SK-N-DZ (cell line): ENCODE data around the gene LGMN.
"Not testable (repeated sequence)": the region's sequence is repeated elsewhere in the genome, so short reads cannot be mapped to it uniquely, and the experiment has no call there.

ENCODE experiments used
- DNase-seq: peaks from one replicate; pipeline ENCODE4 v3.0.0-alpha.2; 2015; ENCODE audit warnings: low spot score

LGMN gene

DNA sequence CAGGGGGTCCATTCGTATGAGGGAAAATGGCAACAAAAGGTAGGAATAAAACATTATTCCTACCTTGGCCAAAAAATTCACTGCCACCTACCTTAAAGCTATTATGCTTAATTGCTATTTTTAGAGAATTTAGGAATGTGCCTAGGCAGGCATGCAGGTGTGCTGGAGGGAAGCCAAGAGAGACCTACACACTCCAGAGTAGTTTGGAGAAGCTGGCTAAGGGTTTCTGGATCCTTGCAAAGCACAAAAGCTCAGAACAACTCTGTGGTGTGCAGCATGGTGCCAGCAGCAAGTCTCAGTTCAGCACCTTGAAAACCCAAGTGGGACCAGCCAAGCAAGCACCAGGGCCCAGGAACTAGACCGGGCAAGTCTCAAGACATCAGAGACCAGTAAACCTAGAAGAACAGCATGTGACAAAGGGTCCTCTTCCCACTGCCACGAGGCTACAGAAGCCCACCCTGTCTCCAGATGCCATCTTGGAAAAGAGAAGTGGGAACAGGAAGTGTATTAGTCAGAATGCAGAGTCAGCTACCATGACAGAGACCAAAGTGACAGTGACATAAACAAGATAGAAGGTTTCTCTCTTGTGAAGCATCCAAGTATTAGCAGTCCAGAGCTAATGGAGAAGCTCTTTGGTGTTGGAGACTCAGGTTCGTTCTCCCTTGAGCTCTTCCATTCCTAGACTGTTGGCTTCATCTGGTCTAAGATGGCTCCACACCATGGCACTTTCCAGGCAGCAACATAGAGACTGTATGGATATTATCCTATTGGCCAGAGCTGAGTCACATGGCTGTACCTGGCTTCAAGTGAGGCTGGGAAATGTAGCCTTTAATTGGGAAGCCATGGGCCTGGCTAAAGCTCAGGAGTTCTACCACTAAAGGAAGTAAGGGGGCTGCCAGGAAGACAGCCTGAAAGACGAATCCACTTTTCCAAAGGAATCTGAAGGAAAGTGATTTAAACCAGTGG is 15.5 kb upstream of the LGMN start:
- not testable (repeated sequence) for DNase-seq

DNA sequence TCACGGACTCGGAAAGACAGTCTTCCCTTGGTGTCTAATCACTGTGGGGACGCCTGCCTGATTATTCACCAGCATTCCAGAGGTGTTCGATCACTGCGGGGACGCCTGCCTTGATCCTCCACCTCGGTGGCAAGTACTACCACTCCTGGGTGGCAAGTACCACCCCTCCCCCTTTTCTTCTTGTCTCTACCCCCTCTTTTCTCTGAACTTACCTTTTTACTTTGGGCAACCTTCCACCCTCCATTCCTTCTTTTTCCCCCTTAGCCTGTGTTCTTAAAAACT is 12.0 kb upstream of the LGMN start:
- DNase-seq, result no peak

DNA sequence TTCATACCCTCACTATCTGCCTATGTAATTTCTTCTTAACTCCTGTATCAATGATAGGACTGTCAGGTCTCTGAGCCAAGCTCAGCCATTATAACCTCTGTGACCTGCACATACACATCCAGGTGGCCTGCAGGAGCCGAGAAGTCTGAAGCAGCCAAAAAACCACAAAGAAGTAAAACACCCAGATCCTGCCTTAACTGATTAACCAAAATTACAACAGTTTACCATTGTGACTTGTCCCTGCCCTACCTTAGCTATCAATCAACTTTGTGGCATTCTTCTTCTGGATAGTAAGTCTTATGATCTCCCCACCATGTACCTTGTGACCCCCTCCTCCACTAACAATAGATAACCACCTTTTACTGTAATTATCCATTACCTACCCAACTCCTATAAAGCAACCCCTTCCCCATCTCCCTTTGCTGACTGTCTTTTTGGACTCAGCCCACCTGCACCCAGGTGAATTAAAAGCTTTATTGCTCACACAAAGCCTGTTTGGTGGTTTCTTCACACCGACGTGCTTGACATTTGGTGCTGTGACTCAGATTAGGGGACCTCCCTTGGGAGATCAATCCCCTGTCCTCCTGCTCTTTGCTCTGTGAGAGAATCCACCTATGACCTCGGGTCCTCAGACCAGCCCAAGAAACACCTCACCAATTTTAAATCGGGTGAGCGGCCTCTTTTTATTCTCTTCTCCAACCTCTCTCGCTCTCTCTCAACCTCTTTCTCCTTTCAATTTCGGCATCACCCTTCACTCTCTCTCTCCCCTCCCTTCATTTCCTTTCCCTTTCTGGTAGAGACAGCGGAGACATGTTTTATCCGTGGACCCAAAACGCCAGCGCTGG is 11.5 kb upstream of the LGMN start:
- no peak for DNase-seq

DNA sequence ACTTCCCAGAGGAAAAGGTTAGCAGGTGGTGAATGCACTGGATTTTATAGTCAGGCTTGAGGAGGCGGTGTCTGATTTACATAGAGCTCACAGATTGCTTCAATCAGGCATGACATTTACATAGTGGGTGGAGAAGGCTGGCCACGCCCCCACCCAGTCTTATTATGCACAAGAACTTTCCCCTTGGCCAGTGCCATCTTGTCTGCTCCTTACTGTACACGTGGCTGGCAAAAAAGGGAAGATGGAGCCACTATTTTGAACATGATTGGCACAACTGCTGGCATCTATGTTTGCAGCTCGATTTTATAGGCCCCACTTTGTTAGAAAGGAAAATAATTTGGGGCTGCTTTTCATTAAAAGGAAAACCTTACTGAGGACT is 10.9 kb upstream of the LGMN start:
- DNase-seq, result peak; percentile 64

DNA sequence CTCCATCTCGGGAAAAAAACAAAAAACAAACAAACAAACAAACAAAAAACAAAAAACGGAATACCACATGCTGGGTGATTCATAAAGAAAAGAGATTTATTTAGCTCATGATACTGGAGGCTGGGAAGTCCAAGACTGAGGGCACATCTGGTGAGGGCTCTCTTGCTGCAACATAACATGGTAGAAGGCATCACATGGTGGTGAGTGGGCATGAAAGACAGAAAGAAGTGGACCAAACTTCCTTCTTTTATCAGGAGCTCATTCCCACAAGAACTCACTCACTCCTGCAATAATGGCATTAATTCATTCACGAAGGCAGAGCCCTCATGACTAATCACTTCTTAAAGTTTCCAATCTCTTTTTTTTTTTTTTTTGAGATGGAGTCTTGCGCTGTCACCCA is 8.0 kb upstream of the LGMN start:
- DNase-seq, result no peak

DNA sequence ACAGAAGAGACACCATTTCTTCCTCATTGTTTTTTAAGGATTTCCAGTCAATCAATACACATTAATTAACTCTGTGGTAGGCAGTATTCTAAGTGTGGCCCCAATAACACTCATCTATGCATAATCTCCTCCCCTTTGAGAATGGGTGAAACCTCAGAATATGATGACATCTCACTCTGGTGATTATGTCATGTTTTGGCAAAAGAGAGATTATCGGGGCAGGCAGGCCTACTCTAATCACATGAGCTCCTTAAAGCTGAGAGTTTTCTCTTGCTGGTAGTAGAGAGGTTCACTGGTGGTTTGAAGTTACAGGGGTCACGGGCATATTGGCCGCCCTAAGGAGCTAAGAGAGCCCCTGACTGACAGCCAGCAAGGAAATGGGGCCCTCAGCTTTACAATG is 7.1 kb upstream of the LGMN start:
- DNase-seq, result no peak

DNA sequence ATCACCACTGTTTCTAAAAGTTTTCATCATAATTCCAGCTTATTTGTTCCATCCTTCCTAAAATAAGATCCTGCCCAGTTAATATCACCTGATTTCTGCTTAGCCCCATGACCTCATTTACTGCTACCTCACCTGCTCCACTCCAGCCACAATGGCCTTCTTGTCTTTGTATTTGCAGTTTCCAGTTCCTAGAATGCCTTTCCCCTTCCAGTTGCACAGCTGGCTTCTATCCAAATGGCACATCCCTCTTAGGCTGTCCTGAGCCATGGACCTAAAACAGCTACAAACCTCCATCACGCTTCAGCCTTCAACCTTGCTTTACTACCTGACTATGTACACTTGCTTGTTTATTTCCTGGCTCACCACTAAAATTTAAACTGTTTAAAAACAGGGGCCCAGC is 6.5 kb upstream of the LGMN start:
- DNase-seq, result no peak

DNA sequence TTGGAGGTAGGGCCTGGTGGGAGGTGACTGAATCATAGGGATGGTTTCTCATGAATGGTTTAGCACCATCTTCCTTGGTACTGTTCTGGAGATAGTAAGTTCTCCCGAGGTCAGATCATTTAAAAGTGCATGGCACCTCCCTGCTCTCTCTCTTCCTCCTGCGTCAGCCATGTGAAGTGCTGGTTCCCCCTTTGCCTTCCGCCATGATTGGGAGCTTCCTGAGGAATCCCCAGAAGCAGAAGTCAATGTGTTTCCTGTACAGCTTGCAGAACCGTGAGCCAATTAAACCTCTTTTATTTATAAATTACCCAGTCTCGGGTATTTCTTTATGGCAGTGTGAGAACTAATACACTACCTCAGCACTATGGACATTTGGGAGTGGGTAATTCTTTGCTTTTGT is 4.8 kb upstream of the LGMN start:
- DNase-seq, result no peak

DNA sequence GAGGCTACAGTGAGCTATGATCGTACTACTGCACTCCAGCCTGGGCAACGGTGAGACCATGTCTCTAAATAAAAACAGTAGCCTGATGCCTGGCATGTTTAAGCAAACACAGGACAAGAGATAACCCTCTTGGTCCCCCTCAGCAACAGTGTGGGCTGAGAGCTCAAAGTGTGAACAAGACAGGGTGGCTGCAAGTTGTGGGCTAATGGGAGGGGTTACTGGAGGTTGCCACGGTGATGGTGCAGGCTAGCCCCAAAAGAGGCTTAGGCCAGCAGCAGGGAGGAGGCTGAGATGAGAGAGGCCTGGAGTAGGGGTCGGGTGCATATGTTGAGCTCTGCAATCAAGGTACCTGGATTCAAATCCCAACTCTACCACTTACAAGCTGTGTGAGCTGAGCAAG is 3.4 kb upstream of the LGMN start:
- DNase-seq, result no peak

DNA sequence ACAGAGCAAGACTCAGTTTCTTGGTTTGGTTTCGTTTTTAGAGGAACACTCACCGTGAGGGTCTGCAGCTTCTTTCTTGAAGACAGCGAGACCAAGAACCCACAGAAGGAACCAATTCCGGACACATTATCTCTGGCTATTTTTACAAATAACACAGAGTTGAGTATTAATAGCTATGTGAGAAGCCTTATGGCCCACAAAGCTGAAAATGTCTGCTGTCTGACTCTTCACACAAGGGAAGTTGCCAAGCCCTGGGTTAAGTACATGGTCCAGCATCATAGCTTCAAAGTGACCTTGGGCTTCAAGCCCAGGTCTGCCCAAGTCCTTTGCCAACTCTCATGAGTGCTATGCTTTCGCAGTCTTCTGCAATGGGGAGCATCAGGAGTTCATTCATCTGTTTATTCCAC is 2.6 kb upstream of the LGMN start:
- no peak for DNase-seq

DNA sequence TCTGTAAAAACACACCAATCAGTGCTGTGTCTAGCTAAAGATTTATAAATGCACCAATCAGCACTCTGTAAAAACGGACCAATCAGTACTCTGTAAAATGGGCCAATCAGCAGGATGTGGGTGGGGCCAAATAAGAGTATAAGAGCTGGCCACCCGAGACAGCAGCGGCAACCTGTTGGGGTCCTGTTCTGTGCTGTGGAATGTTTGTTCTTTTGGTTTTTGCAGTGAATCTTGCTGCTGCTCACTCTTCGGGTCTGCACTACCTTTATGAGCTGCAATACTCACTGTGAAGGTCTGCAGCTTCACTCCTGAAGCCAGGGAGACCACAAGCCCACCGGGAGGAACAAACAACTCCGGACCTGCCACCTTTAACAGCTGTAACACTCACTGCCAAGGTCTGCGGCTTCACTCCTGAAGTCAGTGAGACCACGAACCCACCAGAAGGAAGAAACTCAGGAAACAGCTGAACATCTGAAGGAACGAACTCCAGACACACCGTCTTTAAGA is 1.8 kb upstream of the LGMN start:
- DNase-seq, result not testable (repeated sequence)

DNA sequence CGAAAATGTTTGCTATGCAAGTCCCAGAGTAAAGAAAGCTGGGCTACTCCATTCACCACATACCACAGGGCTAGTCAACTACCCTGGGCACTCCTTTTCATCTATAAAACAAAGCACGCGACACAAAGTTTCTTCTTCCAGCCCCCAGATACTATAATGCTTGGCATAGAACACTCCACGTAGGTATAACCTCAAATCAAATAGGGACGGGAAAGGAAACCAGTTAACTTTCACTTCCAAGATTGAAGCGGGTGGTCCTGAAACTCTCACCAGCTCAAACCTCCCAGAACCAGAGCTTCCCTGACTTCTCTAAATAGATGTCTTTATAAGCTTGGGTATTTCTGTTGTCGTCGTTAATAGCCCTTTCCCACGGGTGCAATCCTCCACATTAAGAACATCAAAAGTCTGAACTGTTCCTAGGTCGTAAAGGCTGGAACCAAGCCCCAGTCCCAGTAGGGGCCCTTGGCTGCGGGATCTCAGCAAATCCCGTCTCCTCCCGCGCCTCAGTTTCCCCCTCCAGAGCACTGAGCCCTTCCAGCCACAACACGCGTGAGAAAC is 647 bp downstream of the LGMN start:
- no peak for DNase-seq

DNA sequence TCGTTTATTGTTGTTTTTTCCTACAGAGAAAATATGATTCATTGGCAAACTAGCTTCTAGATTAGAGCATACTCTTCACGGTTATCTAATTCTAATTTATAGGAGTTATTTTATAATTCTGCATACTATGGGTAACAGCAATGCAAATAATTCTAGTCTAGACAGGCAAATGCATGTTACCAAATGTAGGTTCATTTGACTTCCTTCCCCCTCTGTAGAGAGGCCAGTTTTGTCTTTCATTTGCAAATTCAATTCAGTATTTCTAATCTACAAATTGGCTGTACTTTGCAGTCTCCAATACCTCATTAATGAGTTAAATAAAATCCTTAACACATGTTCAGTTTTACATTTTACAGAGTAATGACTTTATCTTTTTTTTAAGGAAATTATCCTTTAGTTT is 4.2 kb downstream of the LGMN start:
- DNase-seq, result no peak

DNA sequence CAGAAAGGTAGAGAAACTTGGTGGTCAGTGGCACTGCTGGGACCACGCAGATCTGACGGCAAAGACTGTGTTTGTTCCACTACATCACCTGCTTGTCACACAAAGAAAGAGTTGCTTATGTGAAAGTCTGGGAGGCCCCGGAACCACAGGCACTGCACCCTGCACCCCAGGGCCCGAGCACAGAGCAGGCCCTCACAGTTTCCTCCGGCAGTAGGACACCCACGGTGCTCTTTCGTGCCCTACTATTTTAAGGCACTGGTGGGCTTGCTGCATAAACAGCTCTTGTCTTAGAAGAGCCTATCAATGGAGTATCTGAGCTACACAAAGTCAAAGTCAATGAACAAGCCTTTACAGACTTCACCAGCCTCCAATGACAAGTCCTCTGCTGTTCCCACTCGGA is 8.0 kb downstream of the LGMN start:
- DNase-seq, result no peak

DNA sequence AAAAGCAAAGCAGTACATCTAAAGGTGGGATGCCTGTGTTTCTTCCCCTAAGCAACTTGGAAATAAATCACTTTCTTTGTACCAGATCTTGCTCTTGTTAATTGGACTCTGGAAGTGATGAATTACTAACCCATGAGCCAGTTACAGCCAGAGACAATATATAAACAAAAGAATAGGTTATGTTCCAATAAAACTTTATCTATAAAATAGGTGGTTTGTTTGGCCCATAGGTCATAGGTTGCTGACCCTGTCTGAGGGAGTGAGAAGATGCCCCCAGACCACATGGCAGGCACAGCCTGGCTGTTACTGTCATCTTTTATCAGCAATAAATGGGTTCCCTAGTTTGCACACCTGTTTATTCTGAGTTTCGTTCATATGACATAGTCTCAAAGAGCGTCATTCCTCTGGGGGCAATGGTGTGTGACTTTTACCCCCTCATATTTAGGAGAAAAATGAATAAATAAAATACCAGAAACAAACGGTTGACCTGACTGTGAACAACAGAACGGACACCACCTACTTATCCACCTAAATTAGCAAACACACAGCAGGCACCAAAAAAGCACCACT is 10.7 kb downstream of the LGMN start:
- no peak for DNase-seq

DNA sequence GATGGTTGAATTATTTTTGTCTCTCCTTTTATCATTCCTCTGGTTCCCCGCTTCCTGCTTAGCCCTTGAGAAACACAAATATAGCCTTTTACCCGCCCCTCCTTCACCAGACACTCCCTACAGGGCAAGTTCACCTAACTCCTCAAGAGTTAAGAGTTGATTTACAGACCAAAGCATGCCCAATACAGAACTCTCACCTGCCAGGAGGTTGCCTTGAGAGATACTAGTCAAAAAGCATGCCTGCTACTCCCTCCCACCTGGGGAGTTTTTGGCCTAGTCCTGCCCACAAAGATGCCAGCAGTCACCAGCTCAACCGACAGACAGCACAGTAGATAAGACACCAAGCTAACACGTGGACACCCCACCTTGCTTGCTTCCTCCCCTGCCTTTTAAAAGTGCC is 11.2 kb downstream of the LGMN start:
- no peak for DNase-seq

DNA sequence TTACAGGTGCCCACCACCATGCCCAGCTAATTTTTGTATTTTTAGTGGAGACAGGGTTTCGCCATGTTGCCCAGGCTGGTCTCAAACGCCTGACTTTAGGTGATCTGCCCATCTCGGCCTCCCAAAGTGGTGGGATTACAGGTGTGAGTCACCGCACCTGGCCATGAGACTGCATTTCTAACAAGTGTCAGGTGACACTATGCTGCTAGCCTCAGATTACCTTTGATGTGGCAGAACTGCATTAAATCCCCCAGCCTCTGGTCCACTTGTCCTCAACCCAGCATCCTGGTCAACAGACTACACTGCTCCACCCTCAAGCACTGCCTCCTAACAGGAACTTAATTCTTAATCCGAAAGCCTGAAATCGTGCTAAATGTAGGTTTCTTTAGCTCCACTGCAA is 13.1 kb downstream of the LGMN start:
- DNase-seq, result no peak

DNA sequence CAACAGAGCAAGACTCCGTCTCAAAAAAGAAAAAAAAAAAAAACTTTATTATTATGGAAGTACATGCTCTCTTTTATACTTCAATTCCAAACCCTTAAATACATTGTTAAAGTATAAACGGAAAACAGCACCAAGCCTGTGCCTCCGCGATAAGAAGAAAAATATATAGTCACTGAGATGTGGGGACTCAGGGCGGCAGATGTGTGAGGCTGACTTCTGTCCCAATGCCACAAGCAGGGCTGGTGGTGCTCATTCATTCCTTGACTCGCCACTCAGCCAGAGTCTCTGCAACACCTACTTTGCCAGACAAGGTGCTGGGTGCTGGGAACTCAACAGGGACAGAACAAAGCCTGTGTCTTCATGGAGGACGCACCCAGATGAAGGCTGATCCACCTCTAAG is 13.8 kb downstream of the LGMN start:
- no peak for DNase-seq

DNA sequence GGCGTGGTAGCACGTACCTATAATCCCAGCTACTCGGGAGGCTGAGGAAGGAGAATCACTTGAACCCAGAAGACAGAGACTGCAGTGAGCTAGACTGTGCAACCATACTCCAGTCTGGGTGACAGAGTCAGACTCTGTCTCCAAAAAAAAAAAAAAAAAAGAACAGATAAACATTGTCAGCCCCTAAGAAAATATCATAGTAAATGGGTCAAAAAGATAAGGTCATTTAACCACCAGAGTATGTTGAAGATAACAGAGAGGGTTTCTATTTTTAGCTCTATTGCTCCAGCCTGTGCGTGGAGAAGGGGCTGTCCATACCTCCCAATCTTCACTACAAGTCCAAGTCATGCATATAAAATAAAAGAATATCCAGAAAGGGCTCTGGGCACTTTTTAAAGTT is 15.4 kb downstream of the LGMN start:
- DNase-seq, result no peak

DNA sequence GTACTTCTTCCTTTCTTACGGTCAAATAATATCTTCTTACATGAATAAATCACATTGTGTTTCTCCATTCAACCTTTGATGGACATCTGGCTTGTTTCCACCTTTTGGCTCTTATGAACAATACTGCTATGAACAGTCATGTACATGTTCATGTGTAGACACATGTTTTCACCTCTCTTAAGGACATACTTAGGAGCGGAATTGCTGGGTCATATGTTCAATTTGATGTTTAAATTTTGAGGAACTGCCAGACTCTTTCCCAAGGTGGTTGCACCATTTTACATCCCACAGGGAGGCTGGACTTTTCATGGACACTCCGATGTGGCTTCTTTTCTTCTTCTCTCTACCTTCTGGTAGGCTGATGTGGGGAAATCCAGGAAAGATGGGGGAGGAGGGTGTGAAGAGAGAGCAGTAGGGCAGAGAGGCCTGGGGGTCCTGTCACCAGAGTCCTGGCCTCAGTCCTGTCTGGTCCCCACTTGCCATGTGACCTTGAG is 16.8 kb downstream of the LGMN start:
- no peak for DNase-seq

DNA sequence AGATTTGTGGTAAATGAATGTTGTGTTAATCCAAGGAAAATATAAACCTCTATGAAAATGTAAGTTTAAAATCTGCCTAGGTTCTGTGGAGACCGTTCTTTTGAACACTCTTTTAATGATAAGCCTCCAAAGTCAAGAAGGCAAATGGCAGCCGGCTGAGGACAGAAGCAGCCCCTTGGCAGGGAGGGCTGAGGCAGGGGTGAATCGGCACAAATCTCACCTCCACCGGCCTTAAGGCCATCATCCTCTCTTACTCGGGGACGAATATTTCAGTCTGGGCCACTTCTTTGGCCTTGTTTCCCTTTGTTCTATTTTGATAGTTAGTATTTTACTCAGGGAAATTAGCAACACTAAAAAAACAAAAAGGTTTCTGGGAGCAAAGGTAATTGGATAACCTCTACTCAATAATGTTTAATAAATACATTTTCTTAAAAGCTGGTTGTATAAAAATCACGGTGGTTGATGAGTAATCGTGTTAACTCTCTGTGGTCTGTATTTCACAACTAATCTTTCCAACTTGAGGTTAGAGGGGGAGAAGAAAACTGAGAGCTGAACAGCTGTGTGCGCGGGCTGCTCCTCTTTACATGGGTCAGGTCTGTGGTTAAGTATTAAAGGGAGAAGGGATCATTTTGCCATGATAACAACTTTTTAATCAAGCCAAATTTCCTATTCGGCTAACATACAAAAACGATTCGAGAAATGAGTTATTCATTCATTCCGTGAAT is 18.6 kb downstream of the LGMN start:
- DNase-seq, result no peak
